Measurements from ENCODE around the gene C9orf72.

DNA sequence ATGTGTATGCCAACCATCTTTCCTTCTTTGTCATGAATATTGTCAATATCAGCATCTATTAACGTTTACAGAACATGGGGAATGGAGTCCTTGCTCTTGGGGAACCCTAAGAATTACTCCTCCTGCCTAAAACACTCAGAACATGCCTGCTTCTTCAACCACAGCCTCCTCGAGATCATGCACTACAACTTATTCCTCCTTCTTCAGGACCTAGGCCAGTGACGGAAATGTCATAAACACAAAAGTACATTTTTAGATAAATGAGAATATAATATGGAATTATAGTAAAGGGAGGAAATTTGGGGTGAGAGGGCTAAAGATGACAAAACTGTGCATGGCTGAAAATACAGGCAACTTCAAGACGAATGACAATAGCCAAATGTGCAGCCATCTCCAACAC lies 52.3 kb downstream of the C9orf72 start:
- TF ChIP-seq TOX (CRISPR knock-in tag; IDR thresholded peaks at IDR 0.05; ENCODE audit: borderline replicate concordance), result no peak
- TF ChIP-seq ZNF70 (CRISPR knock-in tag; IDR thresholded peaks at IDR 0.05), result no peak
- no peak for TF ChIP-seq ZFP3 (CRISPR knock-in tag; IDR thresholded peaks at IDR 0.05)
- no peak for TF ChIP-seq PPARA (CRISPR knock-in tag; IDR thresholded peaks at IDR 0.05; ENCODE audit: borderline replicate concordance)
- TF ChIP-seq, protein P1, sequence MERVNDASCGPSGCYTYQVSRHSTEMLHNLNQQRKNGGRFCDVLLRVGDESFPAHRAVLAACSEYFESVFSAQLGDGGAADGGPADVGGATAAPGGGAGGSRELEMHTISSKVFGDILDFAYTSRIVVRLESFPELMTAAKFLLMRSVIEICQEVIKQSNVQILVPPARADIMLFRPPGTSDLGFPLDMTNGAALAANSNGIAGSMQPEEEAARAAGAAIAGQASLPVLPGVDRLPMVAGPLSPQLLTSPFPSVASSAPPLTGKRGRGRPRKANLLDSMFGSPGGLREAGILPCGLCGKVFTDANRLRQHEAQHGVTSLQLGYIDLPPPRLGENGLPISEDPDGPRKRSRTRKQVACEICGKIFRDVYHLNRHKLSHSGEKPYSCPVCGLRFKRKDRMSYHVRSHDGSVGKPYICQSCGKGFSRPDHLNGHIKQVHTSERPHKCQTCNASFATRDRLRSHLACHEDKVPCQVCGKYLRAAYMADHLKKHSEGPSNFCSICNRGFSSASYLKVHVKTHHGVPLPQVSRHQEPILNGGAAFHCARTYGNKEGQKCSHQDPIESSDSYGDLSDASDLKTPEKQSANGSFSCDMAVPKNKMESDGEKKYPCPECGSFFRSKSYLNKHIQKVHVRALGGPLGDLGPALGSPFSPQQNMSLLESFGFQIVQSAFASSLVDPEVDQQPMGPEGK (CRISPR knock-in tag; IDR thresholded peaks at IDR 0.05; ENCODE audit: borderline replicate concordance), result no peak
